Stimulated activated CD4-positive, alpha-beta T cell treated with anti-CD3 and anti-CD28 coated beads, Interleukin-1b, Interleukin-23, amount 100 ng/mL, for 48 hours (primary cell): ENCODE data around the gene FBLN1.
"Not testable (repeated sequence)": the region's sequence is repeated elsewhere in the genome, so short reads cannot be mapped to it uniquely, and the experiment has no call there.

Experiments
- DNase-seq: peaks from one replicate; pipeline ENCODE4 v3.0.0-alpha.2; 2020

FBLN1 gene

DNA sequence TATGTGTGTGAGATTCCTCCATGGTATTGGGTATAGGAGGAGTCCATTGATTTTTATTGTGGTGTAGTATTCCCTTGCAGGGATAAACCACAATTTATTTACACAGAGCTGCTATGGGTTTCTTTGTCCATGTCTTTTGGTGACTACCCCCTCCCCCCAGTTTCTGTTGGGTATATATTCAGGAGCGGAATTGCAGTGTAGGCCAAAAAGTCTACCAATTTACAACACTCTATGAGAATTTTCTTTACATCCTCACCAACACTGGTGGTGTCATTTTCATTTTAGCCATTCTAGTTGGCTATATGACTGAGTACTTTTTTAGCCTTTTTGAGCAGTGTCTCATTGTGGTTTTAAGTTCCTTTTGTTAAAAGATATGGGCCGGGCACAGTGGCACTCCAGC is 113.7 kb downstream of the FBLN1 start:
- no peak for DNase-seq

DNA sequence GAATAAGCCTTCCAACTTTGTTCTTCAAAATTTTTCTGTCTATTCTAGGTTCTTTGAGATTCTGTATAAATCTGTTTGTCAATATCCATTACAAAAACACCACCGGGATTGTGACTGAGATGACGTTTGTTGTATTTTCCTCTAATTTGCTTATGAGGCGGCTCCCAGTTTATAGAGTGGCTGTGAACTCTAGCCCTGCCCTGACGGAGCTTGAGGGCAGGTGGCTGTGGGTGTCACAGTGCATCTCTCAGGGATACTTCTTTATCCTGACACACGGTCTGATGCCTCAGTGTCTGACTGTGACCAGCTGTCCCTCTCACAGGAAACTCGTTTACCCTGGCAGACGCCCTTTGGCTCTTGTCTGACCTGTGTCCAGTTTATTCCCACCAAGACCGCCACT is 115.3 kb downstream of the FBLN1 start:
- no peak for DNase-seq

GRCh38 chr22:45620706-45621105 is 118.0 kb downstream of the FBLN1 start:
- no peak for DNase-seq

- no peak for DNase-seq
These were observed 119.3 kb downstream of the FBLN1 start for GRCh38 chr22:45621836-45622600.

GRCh38 chr22:45623464-45624145 is 120.9 kb downstream of the FBLN1 start:
- not testable (repeated sequence) for DNase-seq

GRCh38 chr22:45626198-45626651 is 123.5 kb downstream of the FBLN1 start:
- no peak for DNase-seq

DNA sequence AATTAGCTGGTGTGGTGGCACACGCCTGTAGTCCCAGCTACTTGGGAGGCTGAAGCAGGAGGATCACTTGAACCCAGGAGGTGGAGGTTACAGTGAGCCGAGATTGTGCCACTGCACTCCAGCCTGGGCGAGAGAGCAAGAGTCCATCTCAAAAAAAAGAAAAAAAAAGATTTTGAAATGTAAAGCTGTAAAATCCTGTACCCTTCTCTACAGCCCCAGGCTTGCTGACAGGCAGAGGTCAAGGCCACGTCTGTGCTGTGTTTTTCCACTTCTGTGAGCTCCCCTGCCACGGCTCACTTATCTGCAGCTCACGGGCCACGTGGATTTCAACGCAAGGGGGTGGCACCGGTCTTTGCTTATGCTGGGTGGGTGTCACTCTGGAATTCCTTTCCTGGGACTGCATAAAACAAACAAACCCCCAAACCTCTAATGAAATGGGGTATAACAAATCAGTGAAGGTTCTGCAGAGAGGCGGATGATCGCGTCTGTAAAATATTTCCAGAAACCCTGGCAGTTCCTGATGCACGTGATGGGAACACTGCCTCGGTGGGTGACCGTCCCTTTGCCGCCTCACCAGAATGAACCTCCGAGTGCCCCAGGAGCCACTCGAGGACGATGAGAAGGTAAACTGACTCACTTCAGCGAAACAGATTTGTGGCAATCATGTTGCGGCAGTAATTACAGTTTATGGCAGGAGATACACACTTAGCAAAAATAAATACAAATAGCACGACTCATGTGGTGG is 125.0 kb downstream of the FBLN1 start:
- no peak for DNase-seq

GRCh38 chr22:45628515-45628914 is 125.8 kb downstream of the FBLN1 start:
- DNase-seq: no peak

- no peak for DNase-seq
These were observed 126.9 kb downstream of the FBLN1 start for GRCh38 chr22:45629469-45630089.

DNA sequence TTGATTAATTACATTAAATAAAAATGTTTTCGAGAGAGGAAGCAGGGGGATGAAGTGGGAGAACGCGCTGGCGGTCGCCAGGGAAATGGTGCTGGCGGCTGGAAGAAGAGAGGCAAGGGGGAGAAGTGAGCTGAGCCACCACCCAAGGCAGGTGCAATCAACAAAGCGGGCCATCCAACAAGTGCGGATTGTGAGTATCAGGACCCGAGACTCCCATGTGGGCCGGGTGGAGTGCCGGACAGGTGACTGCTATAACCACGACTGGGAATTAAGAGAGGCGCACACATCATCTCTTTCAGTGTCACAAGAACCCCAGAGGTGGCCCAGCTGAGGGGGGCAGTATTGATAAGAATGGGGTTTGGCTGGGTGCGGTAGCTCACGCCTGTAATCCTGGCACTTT is 127.8 kb downstream of the FBLN1 start:
- no peak for DNase-seq

DNA sequence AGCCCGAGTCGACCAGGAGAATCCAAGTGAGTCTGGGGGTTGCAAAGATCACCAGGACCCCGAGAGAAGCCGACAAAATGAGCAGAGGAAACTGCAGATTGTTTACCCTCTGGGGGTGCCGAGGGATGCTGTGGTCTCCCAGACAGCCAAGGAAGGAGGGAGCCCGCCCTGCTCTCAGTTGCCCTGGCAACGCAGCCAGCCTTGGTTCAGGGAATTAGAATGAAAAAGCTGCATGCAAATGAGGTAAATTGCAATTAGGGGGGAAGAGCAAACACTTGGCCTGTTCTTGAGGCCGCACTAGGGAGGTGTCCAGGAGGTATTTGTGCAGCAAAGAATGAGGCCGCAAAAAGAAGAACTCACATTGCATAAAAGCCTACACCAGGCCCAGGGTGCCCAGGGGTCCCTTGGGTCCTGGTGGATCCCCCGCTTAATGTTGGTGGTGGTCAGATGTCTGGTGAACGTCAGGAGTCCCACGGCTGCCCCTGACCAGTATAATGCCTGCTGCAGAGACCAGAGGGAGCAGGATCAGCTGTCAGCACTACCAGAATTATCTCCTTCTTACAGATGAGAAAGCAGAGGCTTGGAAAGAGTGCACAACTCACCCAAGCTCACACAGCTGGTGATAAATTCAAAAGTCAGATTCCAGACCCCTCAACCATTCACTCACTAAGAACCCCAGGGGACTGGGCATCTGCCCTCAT is 128.6 kb downstream of the FBLN1 start:
- DNase-seq: no peak

DNA sequence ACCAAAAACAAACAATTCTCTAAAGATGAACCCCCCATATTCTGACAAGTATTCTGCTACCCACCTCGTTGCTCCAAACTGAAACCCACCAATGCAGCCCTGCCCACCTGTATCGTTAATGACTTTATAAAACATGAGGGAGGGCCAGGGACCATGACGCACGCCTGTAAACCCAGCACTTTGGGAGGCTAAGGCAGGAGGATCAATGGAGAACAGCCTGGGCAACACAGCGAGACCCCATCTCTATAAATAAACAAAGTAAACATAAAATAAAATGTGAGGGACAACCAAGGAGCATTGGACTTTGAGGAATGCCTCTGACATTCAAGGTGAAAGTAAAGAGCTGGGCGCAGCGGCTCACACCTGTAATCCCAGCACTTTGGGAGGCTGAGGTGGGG is 129.2 kb downstream of the FBLN1 start:
- no peak for DNase-seq

DNA sequence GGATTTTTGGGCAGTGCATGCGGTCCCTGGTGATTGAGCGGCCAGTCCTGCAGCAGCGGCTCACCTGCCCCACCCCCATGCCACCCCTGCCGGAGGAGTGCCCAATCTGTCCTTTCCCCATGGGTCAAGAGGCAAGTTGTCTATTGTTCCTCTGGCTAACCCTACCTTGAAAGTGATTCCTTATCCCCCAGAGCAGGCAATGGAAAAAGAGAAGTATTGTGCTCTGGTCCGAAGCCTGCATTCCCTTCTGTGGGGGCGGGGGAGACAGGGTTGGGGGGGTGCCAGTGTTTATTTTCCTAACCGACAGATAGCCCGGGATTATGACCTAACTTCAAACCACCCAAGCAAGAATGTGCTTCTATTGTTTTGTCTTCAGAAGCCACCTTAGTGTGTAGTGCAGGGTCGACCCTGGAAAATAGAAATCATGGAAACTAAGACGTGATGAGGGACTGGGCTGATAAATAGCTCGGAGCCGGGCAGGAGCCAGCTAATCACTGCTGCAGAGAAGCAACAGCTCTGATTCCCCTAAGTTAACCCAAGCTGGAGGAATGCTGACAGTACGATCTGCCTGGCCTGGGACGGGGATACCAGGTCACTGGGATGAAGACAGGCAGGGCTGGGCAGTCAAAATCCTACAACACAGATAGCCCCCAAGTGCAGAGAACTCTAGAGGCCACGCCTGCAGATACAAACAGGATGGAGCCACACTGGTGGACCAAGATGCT is 130.3 kb downstream of the FBLN1 start:
- no peak for DNase-seq

- no peak for DNase-seq
These were observed 134.0 kb downstream of the FBLN1 start for GRCh38 chr22:45636683-45637082.

- DNase-seq: no peak
These were observed 135.5 kb downstream of the FBLN1 start for GRCh38 chr22:45638197-45638596.

DNA sequence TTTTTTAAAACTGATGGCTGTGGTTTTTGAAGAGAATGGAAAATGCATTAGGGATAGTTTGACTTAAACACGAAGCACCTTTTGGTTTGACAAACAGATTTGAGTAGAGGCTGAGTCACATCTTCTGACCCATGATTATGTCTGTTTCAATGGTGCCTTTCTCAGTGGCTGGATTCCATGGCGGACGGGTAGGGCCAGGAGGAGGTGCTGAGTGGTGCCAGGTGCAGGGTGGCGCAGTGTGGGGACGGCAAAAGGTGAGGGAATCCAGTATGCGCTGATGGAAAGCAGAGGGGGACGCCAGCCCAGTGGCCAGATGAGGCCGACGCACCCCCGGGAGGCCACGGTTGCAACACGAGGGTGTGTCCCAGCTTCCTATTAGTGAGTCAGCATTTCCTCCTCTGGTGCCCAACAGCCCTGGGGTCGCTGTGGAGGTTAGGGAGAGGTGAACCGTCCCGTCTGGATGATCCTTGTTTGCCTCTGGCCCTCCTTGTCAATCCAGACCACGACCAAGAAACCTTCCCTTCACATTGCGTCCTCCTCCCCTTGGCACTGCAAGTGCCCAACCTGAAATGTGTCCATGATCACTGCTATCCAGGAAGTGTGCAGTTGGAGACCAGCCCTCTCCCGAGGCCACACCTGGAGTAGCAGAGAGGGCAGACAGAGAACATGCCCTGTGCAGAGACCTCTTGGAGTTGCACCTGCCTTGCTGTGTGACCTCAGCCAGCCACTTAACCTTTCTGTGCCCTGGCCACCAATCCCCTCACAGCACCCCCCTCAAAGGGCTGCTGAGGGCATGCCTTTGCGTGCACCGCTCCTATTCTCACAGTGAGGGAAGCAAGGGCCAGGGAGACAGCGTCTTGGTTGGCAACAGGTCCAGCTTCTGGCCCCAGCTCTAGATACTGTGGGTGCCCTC is 136.4 kb downstream of the FBLN1 start:
- no peak for DNase-seq

DNA sequence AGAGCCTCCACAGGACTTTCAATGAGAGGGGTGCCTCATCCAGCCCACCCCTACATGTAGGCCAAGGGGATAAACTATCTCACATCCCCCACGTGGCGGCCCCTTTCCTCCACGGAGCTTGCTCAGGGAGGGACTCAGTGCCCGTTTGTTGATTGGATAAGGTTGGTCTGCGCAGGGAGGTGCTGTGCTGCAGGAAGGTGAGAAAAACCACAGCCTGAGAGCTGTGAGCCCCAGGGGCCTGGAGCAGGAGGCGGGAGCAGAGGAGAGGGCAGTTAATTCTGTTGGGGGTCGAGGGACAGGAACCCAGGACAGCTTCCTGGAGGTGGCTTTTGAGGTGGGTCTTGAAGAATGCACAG is 137.0 kb downstream of the FBLN1 start:
- no peak for DNase-seq

GRCh38 chr22:45640291-45640940 is 137.7 kb downstream of the FBLN1 start:
- no peak for DNase-seq

- no peak for DNase-seq
These were observed 138.4 kb downstream of the FBLN1 start for GRCh38 chr22:45640941-45641621.

DNA sequence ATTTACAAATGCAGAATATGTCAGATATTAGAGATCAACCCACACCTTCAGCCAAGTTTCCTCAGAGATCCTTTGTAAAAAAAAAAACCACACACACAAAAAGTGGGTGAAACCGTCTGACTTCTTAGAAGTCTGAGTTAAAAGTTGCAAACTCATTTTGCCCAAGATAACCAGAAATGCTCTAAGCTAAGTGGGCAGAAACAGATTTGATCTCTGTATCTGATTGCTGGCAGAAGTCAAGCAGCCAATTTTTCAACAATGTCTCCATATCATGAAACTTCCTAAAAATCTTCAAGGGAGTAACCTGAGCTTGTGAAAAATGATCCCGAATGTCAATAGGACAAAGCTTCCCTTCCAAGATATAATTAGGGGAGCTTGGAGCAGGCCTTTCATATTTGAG is 140.3 kb downstream of the FBLN1 start:
- no peak for DNase-seq
